Right lobe of liver (tissue), 6 donors: ENCODE results near the gene AKAP3. TPM values are rescaled to one million over a fixed set of nuclear protein-coding genes. Genes with fewer than 3 reads are reported as not detected.

Experiments used
- ATAC-seq, 4 donors: fragments of 200-7000 bp; cut with Tn5 transposase; one replicate each; pipeline ENCODE4 v1.9.1; 2020; ENCODE audit warnings: mild to moderate bottlenecking in 4 of 4, moderate library complexity in 4 of 4
- DNase-seq, 3 donors: peaks; one replicate each; pipeline ENCODE4 v3.0.0-alpha.2; 2020
- H3K27ac ChIP-seq, 3 donors: fragments of 200-600 bp; one replicate each; pipeline ENCODE4 v1.8.0; 2022
- H3K27me3 ChIP-seq, 2 donors: fragments of 200-600 bp; one replicate each; pipeline ENCODE4 v1.8.0; 2022
- H3K36me3 ChIP-seq, 4 donors: fragments of 200-600 bp; sonication (generic) in 1 of 4; one replicate each; pipeline versions ENCODE4 v1.5.1 to v1.8.0; 2017 to 2022; ENCODE audit warnings: control low read depth in 1 of 4
- H3K4me1 ChIP-seq, 4 donors: fragments of 200-600 bp; sonication (generic) in 1 of 4; one replicate each; pipeline versions ENCODE4 v1.5.1 to v1.8.0; 2017 to 2022; ENCODE audit warnings: control low read depth in 1 of 4
- H3K4me3 ChIP-seq, 3 donors: fragments of 200-600 bp; one replicate each; pipeline ENCODE4 v1.8.0; 2022
- H3K9me3 ChIP-seq, 4 donors: fragments of 200-600 bp; sonication (generic) in 1 of 4; one replicate each; pipeline versions ENCODE4 v1.5.1 to v1.8.0; 2017 to 2022; ENCODE audit warnings: control low read depth in 1 of 4
- CTCF ChIP-seq, 4 donors: fragments of 200-600 bp in 3 of 4; fragments of 450-650 bp in 1 of 4; IDR thresholded peaks; one replicate each; pipeline versions ENCODE4 v1.5.1 to v1.8.0; 2016 to 2022; ENCODE audit warnings: antibody characterized with exemption in 4 of 4, mild to moderate bottlenecking in 2 of 4
- POLR2A ChIP-seq: fragments of 450-650 bp; IDR thresholded peaks from one replicate; pipeline ENCODE4 v1.6.1; 2017; ENCODE audit warnings: antibody characterized with exemption, mild to moderate bottlenecking
- WGBS: methylation state at CpG from one replicate; pipeline ENCODE4 v1.1.6; 2018; ENCODE audit warnings: low coverage, low lambda C conversion rate; ENCODE audit not compliant: insufficient coverage; ENCODE audit errors: missing lambda C conversion rate; 5-methylcytosine and 5-hydroxymethylcytosine counted together
- intact Hi-C, 2 donors: fragments of 100-400 bp; cut with DNase I; formaldehyde crosslinking; loops; one replicate each; pipeline versions ENCODE4 v1.11.2 to v1.14.1; 2022
- total RNA-seq, 6 experiments: library from RNA; depleted of rRNA in 2 of 6; stranded (reverse); fragments of >200 nt in 2 of 6; fragmentation: NEBNext Ultra II Directional in 3 of 6; extraction: Animal tissue kit (Norgen Biotek cat#: 25700) in 3 of 6; gene quantifications; one replicate each; pipeline versions ENCODE4 v1.1.0 to v1.2.4, GENCODE V29; 2016 to 2023
- donor health status: DM: no; HTN: yes; CAD: no.
- donor health status: DM: no; HTN: no; CAD: no.
- donor health status: DM: no; HTN: no; CAD: no.
- donor health status: DM: no; HTN: yes; CAD: no.
- donor health status: DM: no; HTN: yes; CAD: no.

Gene AKAP3
- total RNA-seq, 6 experiments from 2014 or later: 0.72 to 3.2 (median 2.1) TPM

GRCh38 chr12:4603421-4603820 is 45.4 kb downstream of the AKAP3 start:
- no peak overlapping the region for H3K27ac ChIP-seq
- no peak for DNase-seq
- H3K36me3 ChIP-seq: no peaks in the 10 kb centered on the region
- WGBS: 47% methylated on average over 7 of the region's 7 CpGs
- intact Hi-C loops: no loop called here
- TF ChIP-seq CTCF (IDR thresholded peaks at IDR 0.05): no peak
- no peak for TF ChIP-seq POLR2A
- H3K9me3 ChIP-seq: no peaks in the 10 kb centered on the region
- no peaks in the 10 kb centered on the region for H3K27me3 ChIP-seq
- ATAC-seq: no peak
- H3K4me3 ChIP-seq: no peak overlapping the region
- peaks cover 0 to 9% (median 2%) of the 10 kb centered on the region in 4 donors for H3K4me1 ChIP-seq

GRCh38 chr12:4595881-4596280 is 53.0 kb downstream of the AKAP3 start:
- no peak for ATAC-seq
- intact Hi-C loops: loop anchor here in 1 of 2 donors (10.0 kb wide), 1 partner anchor 169 kb away; no protein-coding TSS in a partner anchor
- TF ChIP-seq CTCF (IDR thresholded peaks at IDR 0.05) (no peak), POLR2A (no peak)
- no peaks in the 10 kb centered on the region for H3K36me3 ChIP-seq
- no peaks in the 10 kb centered on the region for H3K27me3 ChIP-seq
- H3K4me3 ChIP-seq: no peak overlapping the region
- no peaks in the 10 kb centered on the region for H3K9me3 ChIP-seq
- H3K4me1 ChIP-seq: no peaks in the 10 kb centered on the region
- no peak for DNase-seq
- WGBS: 84% methylated on average over 6 of the region's 6 CpGs
- H3K27ac ChIP-seq: no peak overlapping the region

GRCh38 chr12:4591180-4591687 is 57.6 kb downstream of the AKAP3 start:
- no peak overlapping the region for H3K4me3 ChIP-seq
- no peaks in the 10 kb centered on the region for H3K36me3 ChIP-seq
- no peaks in the 10 kb centered on the region for H3K4me1 ChIP-seq
- ATAC-seq (no peak), DNase-seq (no peak)
- TF ChIP-seq CTCF (IDR thresholded peaks at IDR 0.05) (no peak), POLR2A (no peak)
- no peaks in the 10 kb centered on the region for H3K9me3 ChIP-seq
- H3K27me3 ChIP-seq: no peaks in the 10 kb centered on the region
- no peak overlapping the region for H3K27ac ChIP-seq
- intact Hi-C loops: loop anchor here in 1 of 2 donors (10.0 kb wide), 1 partner anchor 174 kb away; no protein-coding TSS in a partner anchor
- WGBS: 71% methylated on average over 6 of the region's 7 CpGs

- Histone ChIP-seq H3K4me1 (no peaks in the 10 kb centered on the region), H3K27ac (no peak overlapping the region), H3K4me3 (no peak overlapping the region), H3K27me3 (no peaks in the 10 kb centered on the region), H3K36me3 (no peaks in the 10 kb centered on the region), H3K9me3 (no peaks in the 10 kb centered on the region)
- 75% methylated on average over 2 of the region's 2 CpGs for WGBS
- ATAC-seq (no peak), DNase-seq (no peak)
- TF ChIP-seq POLR2A (no peak), CTCF (IDR thresholded peaks at IDR 0.05) (no peak)
- intact Hi-C loops: loop anchor here (10.0 kb wide), 2 partner anchors 165 to 175 kb away; no protein-coding TSS in a partner anchor
These were observed 58.9 kb downstream of the AKAP3 start for GRCh38 chr12:4589941-4590340.
